ENCODE measurements around the gene FGF22. TPM values are rescaled to one million over a fixed set of nuclear protein-coding genes. Genes with fewer than 3 reads are reported as not detected.

The FGF22 gene
- 0.30 and 0.34 TPM in 2 replicates for total RNA-seq

DNA sequence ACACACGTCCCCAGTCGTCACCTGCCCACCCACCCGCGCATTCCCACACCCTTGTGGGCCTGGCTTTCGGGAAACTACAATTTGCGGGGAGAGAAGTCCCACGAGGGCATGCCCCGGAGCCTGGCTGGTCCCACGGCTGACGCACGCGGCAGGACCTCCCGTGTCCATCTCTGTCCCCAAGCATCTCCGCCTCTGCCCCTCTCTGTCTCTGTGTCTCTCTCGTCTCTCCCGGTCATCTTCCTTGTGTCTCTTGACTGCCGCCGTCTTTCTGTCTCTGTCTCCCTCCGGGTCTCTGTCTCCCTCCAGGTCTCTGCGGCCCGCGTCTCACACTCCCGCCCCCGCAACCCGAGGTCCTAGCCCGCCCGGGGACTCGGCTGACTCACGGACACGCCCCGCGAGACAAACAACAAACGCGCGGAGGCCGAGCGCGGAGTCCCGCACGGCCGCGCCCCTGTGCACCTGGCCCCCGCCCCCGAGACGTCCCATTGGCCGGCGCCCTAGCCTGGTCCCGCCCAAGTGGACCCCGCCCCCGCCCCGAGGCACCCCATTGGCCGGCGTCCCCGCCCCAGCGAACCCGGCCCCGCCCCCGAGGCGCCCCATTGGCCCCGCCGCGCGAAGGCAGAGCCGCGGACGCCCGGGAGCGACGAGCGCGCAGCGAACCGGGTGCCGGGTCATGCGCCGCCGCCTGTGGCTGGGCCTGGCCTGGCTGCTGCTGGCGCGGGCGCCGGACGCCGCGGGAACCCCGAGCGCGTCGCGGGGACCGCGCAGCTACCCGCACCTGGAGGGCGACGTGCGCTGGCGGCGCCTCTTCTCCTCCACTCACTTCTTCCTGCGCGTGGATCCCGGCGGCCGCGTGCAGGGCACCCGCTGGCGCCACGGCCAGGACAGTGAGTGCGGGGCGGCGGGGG is at the start of gene FGF22:
FGF22 (plus strand) TSS at position 627 of the 908 bp plus-strand sequence; CDS start at position 674, 47 bp downstream.

DNA sequence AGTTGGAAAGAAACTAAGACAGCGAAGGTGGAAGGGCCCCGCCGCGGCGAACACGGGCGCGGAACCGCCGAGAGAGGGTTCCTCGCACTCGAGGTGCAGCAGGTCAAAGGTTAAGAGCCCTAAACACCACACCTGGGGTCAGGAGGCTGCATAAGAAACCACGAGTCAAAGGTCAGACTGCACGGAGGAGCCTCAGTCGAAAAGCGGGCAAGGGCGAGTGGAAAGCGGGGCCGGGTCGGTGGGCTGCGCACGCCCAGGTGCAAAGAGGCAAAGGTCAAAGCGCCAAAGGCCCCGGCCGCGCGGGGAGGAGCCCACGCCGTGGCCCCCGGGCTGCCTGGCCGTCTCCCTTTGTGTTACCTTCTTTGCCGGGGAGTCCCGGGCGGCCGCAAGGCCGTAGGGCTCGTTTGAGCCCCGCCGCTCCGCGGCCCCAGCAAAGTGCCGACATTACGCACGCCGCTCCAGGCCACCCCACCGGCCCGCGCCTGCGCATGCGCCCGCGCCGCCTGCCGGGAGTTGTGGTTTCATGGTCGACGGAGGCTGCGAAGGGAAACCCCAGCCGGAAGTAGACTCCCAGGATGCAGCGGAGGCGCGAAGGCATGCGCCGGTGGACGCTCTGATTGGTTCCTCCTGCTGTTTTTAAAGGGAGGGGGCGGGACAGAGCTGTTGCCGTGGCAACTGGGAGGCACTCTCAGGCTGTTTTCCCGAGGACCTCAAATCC is 6.5 kb upstream of the FGF22 start, which contains the start of gene POLRMT:
POLRMT (minus strand) TSS at position 470 of the 718 bp plus-strand sequence; CDS start at position 445, 25 bp downstream.

DNA sequence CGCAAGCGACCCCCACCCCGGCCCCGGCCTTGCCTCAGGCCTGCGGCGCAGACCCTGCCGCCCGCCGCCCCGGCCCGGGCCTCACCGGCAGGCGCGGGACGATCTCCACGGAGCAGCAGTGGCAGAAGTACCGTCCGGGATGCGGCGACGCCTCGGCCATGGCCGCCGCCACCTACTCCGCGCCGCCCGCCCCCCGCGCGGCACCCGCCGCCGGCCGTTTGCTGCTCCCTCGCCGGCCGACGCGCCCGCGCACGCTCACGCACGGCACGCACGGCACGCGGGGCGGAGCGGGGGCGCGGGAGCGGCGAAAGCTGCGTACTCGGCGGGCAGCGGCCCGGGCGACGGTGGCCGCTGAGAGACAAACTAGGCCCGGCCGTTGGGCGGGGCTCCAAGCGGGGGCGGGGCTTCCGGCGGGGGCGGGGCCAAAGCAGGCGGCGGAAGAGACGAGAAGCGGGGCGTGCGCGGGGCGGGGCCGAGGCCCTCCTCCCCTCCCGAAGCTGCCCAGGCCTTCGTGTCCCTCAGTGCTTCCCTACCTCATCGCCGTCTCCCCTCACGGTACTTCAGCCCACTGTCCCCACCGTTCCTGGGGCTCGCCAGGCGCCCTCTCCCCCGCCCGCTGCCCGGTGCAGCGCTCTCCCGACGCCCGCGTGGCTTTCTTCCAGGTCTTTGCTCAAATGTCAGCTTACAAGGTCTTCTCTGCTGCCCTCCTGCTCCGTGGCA is 23.4 kb downstream of the FGF22 start, which contains the start of gene RNF126:
RNF126 (minus strand) TSS at position 253 of the 720 bp plus-strand sequence; CDS start at position 160, 93 bp downstream.

DNA sequence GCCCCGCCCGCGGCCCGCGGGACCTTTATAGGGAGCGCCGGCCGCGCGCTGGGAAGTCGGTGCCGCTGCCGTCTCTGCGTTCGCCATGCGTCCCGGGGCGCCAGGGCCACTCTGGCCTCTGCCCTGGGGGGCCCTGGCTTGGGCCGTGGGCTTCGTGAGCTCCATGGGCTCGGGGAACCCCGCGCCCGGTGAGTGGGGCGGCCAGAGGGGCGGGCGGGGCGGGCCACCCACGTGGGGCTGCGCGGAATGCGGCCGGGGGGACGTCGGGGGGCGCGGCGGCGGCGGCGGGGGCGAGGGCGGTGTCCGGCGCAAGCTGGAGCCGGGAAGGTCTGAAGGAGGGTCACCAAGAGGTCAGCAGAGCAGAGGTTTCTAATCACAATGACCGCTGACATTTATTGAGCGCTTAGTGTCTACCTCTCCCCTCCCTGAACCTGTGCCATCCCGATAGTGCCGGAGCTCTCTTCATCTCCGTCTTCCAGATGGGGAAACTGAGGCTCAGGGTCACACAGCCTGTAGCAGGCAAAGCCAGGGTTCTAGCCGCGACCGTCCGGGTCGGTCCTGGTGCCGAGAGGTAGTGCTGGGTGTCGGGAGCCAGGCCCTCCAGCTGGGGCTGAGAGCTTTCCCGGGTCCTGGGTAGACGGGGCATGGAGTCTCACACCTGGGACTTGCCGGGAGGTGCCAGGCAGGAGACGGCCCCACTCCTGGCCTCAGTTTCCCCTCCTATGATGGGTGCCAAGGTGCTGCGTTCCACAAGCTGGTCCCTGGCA is 36.8 kb downstream of the FGF22 start, which contains the start of gene FSTL3:
FSTL3 (plus strand) TSS at position 54 of the 767 bp plus-strand sequence; CDS start at position 86, 32 bp downstream.

Other genes with a start within 250 kb of the FGF22 start
- 0.15 TPM in 1 of 2 replicates, not detected in the other for gene C2CD4C, start 230.7 kb upstream of the FGF22 start, total RNA-seq
- 0.30 and 0.34 TPM in 2 replicates for gene SHC2, start 178.8 kb upstream of the FGF22 start, total RNA-seq
- gene MADCAM1, start 143.4 kb upstream of the FGF22 start, total RNA-seq = 0.50 TPM in 1 of 2 replicates, not detected in the other
- 32.8 and 33.3 TPM in 2 replicates for gene TPGS1, start 132.4 kb upstream of the FGF22 start, total RNA-seq
- gene CDC34, start 108.1 kb upstream of the FGF22 start, total RNA-seq = 65.4 and 72.6 TPM in 2 replicates
- 0.30 TPM in 1 of 2 replicates, not detected in the other for gene GZMM, start 95.8 kb upstream of the FGF22 start, total RNA-seq
- gene BSG, start 67.3 kb upstream of the FGF22 start, total RNA-seq = 569 and 576 TPM in 2 replicates
- 0.17 and 0.30 TPM in 2 replicates for gene HCN2, start 50.0 kb upstream of the FGF22 start, total RNA-seq
- 25.6 and 28.4 TPM in 2 replicates for gene POLRMT, start 6.3 kb upstream of the FGF22 start, total RNA-seq
- 55.8 and 63.0 TPM in 2 replicates for gene RNF126, start 23.3 kb downstream of the FGF22 start, total RNA-seq
- gene FSTL3, start 36.5 kb downstream of the FGF22 start, total RNA-seq = 81.8 and 89.3 TPM in 2 replicates
- not detected in 2 replicates for gene PRSS57, start 55.6 kb downstream of the FGF22 start, total RNA-seq
- 9.2 and 10.1 TPM in 2 replicates for gene PALM, start 69.1 kb downstream of the FGF22 start, total RNA-seq
- under 0.01 TPM in 1 of 2 replicates, not detected in the other for gene MISP, start 111.2 kb downstream of the FGF22 start, total RNA-seq
- gene PTBP1, start 157.6 kb downstream of the FGF22 start, total RNA-seq = 229 and 250 TPM in 2 replicates
- gene PLPPR3, start 182.1 kb downstream of the FGF22 start, total RNA-seq = 3.4 and 4.7 TPM in 2 replicates
- gene AZU1, start 188.0 kb downstream of the FGF22 start, total RNA-seq = not detected in 2 replicates
- not detected in 2 replicates for gene PRTN3, start 201.1 kb downstream of the FGF22 start, total RNA-seq
- gene ELANE, start 212.4 kb downstream of the FGF22 start, total RNA-seq = 0.15 and 0.50 TPM in 2 replicates
- 7.0 and 7.6 TPM in 2 replicates for gene CFD, start 219.8 kb downstream of the FGF22 start, total RNA-seq